ENCODE results near the gene AMTN.

Gene AMTN

GRCh38 chr4:70564033-70564432 is 45.7 kb downstream of the AMTN start:
- no peak for DNase-seq (ENCODE audit: low spot score)

- no peak for DNase-seq (ENCODE audit: low spot score)
Measured at GRCh38 chr4:70570796-70571195, 52.4 kb downstream of the AMTN start.

GRCh38 chr4:70571772-70572171 is 53.4 kb downstream of the AMTN start:
- no peak for DNase-seq (ENCODE audit: low spot score)

GRCh38 chr4:70575964-70576363 is 57.6 kb downstream of the AMTN start:
- DNase-seq (ENCODE audit: low spot score): no peak

GRCh38 chr4:70577220-70577927 is 59.0 kb downstream of the AMTN start:
- no peak for DNase-seq (ENCODE audit: low spot score)

- no peak for DNase-seq (ENCODE audit: low spot score)
Measured at GRCh38 chr4:70581980-70582379, 63.6 kb downstream of the AMTN start.
